ENCODE data around the gene KLHL40.

The KLHL40 gene

DNA sequence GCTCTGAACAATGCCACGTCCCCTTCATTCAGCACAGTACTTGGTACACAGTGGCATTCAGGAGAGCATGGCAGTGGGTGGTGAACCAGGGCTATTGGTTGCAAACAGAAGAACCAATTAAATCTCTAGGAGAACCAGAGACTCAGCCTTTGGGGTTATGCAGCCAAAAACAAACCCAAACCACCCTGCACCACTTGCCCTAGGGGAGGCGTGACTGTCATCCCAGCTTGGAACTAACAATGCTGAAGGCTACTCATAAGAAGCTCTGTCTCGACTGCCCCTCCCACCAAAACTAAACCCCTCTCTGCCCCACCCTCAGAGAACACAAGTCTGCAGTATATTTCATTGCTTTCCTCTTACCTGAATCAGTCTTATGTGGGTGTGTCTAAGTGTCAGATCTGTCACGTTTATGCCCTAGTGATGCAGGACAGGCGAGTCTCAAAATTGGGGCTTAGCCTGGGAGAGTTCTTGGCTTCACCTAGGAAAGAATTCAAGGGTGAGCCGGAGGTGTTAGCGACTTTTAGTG lies 15.2 kb upstream of the KLHL40 start:
- Mint-ChIP-seq H3K4me1 (ENCODE audit: low read depth in 2 of 2) (peaks cover 0 to 2% of the 10 kb centered on the region in 2 donors), H3K4me3 (no peak overlapping the region), H3K36me3 (ENCODE audit: insufficient read depth) (peaks cover 6% of the 10 kb centered on the region), H3K27me3 (peaks cover 0 to 24% of the 10 kb centered on the region in 2 donors), H3K27ac (no peak overlapping the region), H3K9me3 (no peaks in the 10 kb centered on the region)
- DNase-seq (no peak), ATAC-seq (replicated peaks) (no peak)

DNA sequence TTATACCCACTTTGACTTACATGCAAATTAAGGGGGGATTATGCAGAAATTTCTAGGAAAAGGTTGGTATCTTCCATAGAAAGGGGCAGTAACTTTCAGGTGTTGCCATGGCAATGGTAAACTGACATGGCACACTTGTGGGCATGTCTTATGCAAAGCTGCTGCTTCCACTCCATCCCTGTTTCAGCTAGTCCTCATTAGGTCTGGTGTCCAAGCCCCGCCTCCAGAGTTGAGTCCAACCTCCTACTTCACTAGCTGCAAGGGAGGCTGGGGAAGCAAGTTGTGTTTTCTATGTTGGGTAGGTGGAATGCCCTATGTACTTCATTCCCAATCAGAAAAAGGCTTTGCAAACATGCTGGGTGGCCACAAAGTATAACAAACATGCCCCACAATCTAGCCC lies 14.7 kb upstream of the KLHL40 start:
- no peak for DNase-seq
- no peak for ATAC-seq (replicated peaks)
- Mint-ChIP-seq H3K4me3 (no peak overlapping the region), H3K27me3 (peaks cover 0 to 24% of the 10 kb centered on the region in 2 donors), H3K4me1 (ENCODE audit: low read depth in 2 of 2) (peaks cover 0 to 2% of the 10 kb centered on the region in 2 donors), H3K9me3 (no peaks in the 10 kb centered on the region), H3K36me3 (ENCODE audit: insufficient read depth) (peaks cover 8% of the 10 kb centered on the region), H3K27ac (no peak overlapping the region)

GRCh38 chr3:42672515-42672914 lies 12.8 kb upstream of the KLHL40 start:
- ATAC-seq (replicated peaks) (no peak), DNase-seq (no peak)
- H3K9me3 Mint-ChIP-seq, result no peaks in the 10 kb centered on the region
- no peak overlapping the region for H3K4me3 Mint-ChIP-seq
- H3K36me3 Mint-ChIP-seq (ENCODE audit: insufficient read depth), result peaks cover 3% of the 10 kb centered on the region
- no peak overlapping the region for H3K27ac Mint-ChIP-seq
- H3K27me3 Mint-ChIP-seq, result peaks cover 5 to 26% of the 10 kb centered on the region in 2 donors
- H3K4me1 Mint-ChIP-seq (ENCODE audit: low read depth in 2 of 2), result peaks cover 0 to 2% of the 10 kb centered on the region in 2 donors

- no peaks in the 10 kb centered on the region for H3K4me1 Mint-ChIP-seq (ENCODE audit: low read depth in 2 of 2)
- no peak for ATAC-seq (replicated peaks)
These were observed 12.3 kb upstream of the KLHL40 start for GRCh38 chr3:42673082-42673481.

GRCh38 chr3:42674146-42674545 lies 11.2 kb upstream of the KLHL40 start:
- H3K36me3 Mint-ChIP-seq (ENCODE audit: insufficient read depth), result peaks cover 3% of the 10 kb centered on the region
- H3K4me3 Mint-ChIP-seq, result no peak overlapping the region
- H3K4me1 Mint-ChIP-seq (ENCODE audit: low read depth in 2 of 2), result no peaks in the 10 kb centered on the region
- DNase-seq (no peak), ATAC-seq (replicated peaks) (no peak)
- peaks cover 20 to 23% of the 10 kb centered on the region in 2 donors for H3K27me3 Mint-ChIP-seq
- peaks cover 0 to 4% of the 10 kb centered on the region in 2 donors for H3K9me3 Mint-ChIP-seq
- H3K27ac Mint-ChIP-seq, result no peak overlapping the region

More at GRCh38 chr3:42673082-42673481, 12.3 kb upstream of the KLHL40 start:
- Mint-ChIP-seq H3K27ac (no peak overlapping the region), H3K9me3 (peaks cover 0 to 2% of the 10 kb centered on the region in 2 donors), H3K4me3 (no peak overlapping the region), H3K27me3 (peaks cover 10 to 23% of the 10 kb centered on the region in 2 donors), H3K36me3 (ENCODE audit: insufficient read depth) (peaks cover 3% of the 10 kb centered on the region)
- DNase-seq, result no peak

DNA sequence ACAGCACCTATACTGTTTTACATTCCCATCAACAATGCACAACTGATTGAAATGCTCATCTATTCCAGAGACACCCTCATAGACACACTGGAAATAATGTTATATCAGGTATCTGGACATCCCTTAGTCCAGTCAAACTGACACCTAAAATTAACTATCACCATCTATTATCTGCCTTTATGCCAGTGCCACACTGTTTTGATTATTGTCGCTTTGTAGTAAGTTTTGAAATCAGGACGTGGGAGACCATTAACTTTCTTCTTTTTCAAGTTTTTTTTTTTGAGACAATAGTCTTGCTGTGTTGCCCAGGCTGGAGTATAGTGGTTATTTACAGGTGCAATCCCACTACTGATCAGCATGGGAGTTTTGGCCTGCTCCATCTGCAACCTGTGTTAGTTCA lies 9.4 kb upstream of the KLHL40 start:
- H3K27ac Mint-ChIP-seq, result no peak overlapping the region
- peaks cover 3% of the 10 kb centered on the region for H3K36me3 Mint-ChIP-seq (ENCODE audit: insufficient read depth)
- DNase-seq (no peak), ATAC-seq (replicated peaks) (no peak)
- peaks cover 0 to 4% of the 10 kb centered on the region in 2 donors for H3K9me3 Mint-ChIP-seq
- H3K4me3 Mint-ChIP-seq, result no peak overlapping the region
- peaks cover 29 to 38% of the 10 kb centered on the region in 2 donors for H3K27me3 Mint-ChIP-seq
- no peaks in the 10 kb centered on the region for H3K4me1 Mint-ChIP-seq (ENCODE audit: low read depth in 2 of 2)

DNA sequence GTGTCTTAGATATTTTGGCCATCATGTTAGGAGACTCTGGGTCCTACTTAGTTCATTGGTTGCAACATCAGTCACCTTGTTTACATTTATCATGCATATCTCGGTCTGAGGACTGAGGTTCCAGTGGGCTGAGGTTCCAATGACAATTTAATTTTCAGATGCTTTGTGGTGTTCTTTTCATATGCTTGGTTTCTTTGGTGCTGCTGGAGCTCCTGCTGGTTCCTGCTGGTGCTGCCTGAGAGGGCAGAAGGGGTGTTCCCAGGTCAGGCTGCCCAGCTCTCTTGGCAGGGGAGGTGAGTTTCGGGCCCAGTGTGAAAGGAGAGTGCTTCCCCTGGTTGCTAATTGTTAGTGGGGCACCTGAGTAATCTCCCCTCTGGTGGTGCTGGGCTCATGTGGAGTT lies 6.9 kb upstream of the KLHL40 start:
- DNase-seq (no peak), ATAC-seq (replicated peaks) (no peak)
- no peaks in the 10 kb centered on the region for H3K4me1 Mint-ChIP-seq (ENCODE audit: low read depth in 2 of 2)
- H3K9me3 Mint-ChIP-seq, result peaks cover 0 to 4% of the 10 kb centered on the region in 2 donors
- H3K36me3 Mint-ChIP-seq (ENCODE audit: insufficient read depth), result peaks cover 3% of the 10 kb centered on the region
- H3K4me3 Mint-ChIP-seq, result no peak overlapping the region
- no peak overlapping the region for H3K27ac Mint-ChIP-seq
- H3K27me3 Mint-ChIP-seq, result peaks cover 45 to 48% of the 10 kb centered on the region in 2 donors

DNA sequence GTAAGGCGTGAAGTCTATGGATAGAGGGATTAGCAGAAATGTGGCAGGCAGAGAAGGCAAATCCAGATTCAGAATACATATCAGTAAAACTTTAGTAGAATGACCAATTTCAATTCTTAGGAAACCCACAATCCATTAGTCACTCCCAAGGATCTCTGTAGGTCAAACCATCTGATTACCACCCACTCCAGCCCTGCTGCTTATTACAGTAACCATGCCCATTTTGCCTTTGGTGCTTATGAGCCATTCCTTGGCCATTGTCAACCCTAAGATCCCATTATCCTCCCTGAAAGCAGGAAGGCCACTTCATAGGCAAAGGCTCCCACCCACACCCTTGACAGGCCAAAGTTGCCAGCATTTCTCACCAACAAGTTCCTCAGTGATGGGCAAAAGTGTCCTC lies 5.1 kb upstream of the KLHL40 start:
- Mint-ChIP-seq H3K27me3 (peaks cover 47 to 60% of the 10 kb centered on the region in 2 donors), H3K27ac (no peak overlapping the region), H3K36me3 (ENCODE audit: insufficient read depth) (peaks cover 3% of the 10 kb centered on the region), H3K4me1 (ENCODE audit: low read depth in 2 of 2) (no peaks in the 10 kb centered on the region), H3K4me3 (no peak overlapping the region), H3K9me3 (peaks cover 0 to 4% of the 10 kb centered on the region in 2 donors)
- ATAC-seq (replicated peaks) (no peak), DNase-seq (no peak)

- ATAC-seq (replicated peaks) (no peak), DNase-seq (no peak)
- Mint-ChIP-seq H3K4me3 (no peak overlapping the region), H3K36me3 (ENCODE audit: insufficient read depth) (no peaks in the 10 kb centered on the region), H3K27me3 (peaks cover 47 to 66% of the 10 kb centered on the region in 2 donors), H3K4me1 (ENCODE audit: low read depth in 2 of 2) (peaks cover 0 to under 1% of the 10 kb centered on the region in 2 donors), H3K27ac (no peak overlapping the region), H3K9me3 (peaks cover 0 to 4% of the 10 kb centered on the region in 2 donors)
These were observed 4.5 kb upstream of the KLHL40 start for GRCh38 chr3:42680806-42681205.

GRCh38 chr3:42681361-42682038 lies 3.8 kb upstream of the KLHL40 start:
- H3K4me1 Mint-ChIP-seq (ENCODE audit: low read depth in 2 of 2), result peaks cover 0 to 2% of the 10 kb centered on the region in 2 donors
- H3K4me3 Mint-ChIP-seq, result no peak overlapping the region
- no peak for DNase-seq
- H3K36me3 Mint-ChIP-seq (ENCODE audit: insufficient read depth), result no peaks in the 10 kb centered on the region
- ATAC-seq (replicated peaks), result no peak
- H3K27ac Mint-ChIP-seq, result no peak overlapping the region
- peaks cover 0 to 4% of the 10 kb centered on the region in 2 donors for H3K9me3 Mint-ChIP-seq
- peaks cover 47 to 73% of the 10 kb centered on the region in 2 donors for H3K27me3 Mint-ChIP-seq

DNA sequence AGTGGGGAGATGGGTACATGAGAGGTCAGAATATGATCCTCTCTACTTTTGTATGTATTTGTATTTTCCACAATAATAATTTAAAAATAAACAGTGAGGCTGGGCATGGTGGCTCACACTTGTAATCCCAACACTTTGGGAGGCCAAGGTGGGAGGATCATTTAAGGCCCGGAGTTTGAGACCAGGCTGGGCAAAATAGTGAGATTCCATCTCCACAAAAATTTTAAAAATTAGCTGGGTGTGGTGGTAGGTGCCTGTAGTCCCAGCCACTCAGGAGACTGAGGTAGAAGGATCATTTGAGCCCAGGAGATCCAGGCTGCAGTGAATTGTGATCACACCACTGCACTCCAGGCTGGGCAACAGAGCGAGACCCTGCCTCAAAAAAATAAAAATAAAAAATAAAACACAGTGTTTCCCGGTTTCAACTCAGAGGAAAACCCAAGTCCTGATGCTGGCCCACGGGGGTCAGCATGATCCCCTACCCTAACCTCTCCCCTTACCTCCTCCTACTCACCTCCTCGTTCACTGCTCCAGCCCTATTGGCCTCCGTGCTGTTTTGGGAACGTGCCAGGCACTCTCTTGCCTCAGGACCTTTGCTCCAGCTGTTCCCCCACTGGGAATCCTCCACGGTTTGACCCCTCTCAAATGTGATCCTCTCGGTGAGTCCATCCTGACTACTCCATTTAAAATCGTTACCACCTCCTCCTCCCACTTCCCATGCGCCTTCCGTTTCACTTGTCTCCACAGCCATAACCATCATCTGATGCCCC lies 2.9 kb upstream of the KLHL40 start:
- Mint-ChIP-seq H3K36me3 (ENCODE audit: insufficient read depth) (no peaks in the 10 kb centered on the region), H3K27me3 (peaks cover 49 to 76% of the 10 kb centered on the region in 2 donors), H3K9me3 (peaks cover 0 to 4% of the 10 kb centered on the region in 2 donors), H3K4me3 (no peak overlapping the region), H3K27ac (peak overlapping the region in 1 of 2 donors; percentile 16), H3K4me1 (ENCODE audit: low read depth in 2 of 2) (peaks cover 0 to 2% of the 10 kb centered on the region in 2 donors)
- ATAC-seq (replicated peaks) (no peak), DNase-seq (no peak)

DNA sequence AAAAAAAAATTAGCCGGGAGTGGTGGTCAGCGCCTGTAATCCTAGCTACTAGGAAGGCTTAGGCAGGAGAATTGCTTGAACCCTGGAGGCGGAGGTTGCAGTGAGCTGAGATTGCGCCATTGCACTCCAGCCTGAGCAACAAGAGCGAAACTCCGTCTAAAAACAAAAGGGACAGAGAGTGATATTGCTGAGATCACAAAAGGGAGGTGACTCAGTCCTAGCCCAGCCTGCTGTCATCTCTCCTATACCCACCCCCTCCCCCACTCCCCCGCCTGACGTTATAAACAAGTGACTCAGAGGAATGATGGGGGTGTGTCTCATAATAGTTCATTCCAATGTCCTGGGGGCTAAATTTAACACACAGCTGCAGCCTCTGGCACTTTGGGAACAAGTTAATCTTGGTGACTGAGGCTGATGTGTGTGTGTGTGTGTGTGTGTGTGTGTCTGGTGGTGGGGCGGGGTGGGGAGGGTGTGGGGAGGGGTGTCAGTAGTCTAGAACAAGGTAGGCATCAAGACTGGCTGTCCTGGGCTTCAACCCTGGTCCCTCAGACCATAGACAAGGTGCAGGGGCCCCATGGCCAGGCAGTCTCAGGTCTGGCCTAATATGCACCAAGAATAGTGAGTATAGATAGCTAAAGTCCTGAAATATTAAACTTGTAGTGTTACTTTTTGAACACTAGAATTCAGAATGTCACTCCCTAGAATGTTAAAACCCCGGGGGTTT lies 1.3 kb upstream of the KLHL40 start:
- Mint-ChIP-seq H3K4me3 (no peak overlapping the region), H3K27ac (no peak overlapping the region), H3K9me3 (no peaks in the 10 kb centered on the region), H3K27me3 (peaks cover 35 to 78% of the 10 kb centered on the region in 2 donors), H3K4me1 (ENCODE audit: low read depth in 2 of 2) (peaks cover 0 to 2% of the 10 kb centered on the region in 2 donors), H3K36me3 (ENCODE audit: insufficient read depth) (no peaks in the 10 kb centered on the region)
- DNase-seq (no peak), ATAC-seq (replicated peaks) (no peak)

- no peaks in the 10 kb centered on the region for H3K36me3 Mint-ChIP-seq (ENCODE audit: insufficient read depth)
- DNase-seq (no peak), ATAC-seq (replicated peaks) (no peak)
- H3K27me3 Mint-ChIP-seq, result peaks cover 33 to 78% of the 10 kb centered on the region in 2 donors
- no peak overlapping the region for H3K4me3 Mint-ChIP-seq
- no peak overlapping the region for H3K27ac Mint-ChIP-seq
- peaks cover 0 to 2% of the 10 kb centered on the region in 2 donors for H3K4me1 Mint-ChIP-seq (ENCODE audit: low read depth in 2 of 2)
- no peaks in the 10 kb centered on the region for H3K9me3 Mint-ChIP-seq
These were observed 540 bp upstream of the KLHL40 start for GRCh38 chr3:42684632-42685362.

All from effector memory CD8-positive, alpha-beta T cell (primary cell).